ENCODE data around the gene EFHC2.
"Not testable (repeated sequence)": the region's sequence is repeated elsewhere in the genome, so short reads cannot be mapped to it uniquely, and the experiment has no call there.

EFHC2 gene

DNA sequence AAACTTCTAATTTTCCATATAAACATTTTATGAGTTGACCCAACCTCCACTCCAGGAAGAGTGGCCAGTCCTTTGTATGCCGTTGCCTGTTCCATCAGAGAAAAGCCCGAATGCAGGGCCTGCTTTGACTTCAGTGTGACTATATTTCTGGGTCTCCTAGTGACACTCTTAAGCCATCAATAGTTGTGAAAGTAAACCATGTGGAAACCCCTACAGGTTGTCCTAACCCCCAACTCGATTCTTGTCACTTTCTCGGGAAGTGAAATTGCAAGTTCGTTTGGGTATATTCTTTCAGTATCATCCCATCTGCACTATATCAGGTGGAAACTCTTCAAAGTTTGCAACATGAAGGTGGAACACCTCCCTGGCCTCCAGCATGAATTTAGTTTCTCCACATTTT, 52.8 kb downstream of the EFHC2 start:
- no peak for DNase-seq

DNA sequence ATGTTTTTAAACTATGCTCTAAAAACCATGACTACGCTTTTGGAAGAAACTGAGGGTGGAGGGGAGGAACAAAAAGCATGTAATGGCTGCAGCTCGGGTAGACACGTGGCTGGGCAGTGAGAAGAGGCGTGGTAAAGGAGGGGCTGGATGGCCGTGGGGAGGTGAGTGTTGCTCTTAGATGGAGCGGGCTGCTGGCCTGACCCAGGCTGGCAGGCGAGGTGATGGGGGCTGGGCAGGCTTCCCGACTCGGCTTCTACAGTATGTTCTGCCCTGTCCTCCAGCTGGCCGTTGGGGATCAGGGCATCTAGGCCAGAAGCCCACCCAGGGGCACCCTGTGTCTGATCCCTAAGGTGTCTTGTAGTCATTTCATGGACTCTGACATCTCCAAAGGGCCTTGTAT, 60.7 kb downstream of the EFHC2 start:
- no peak for DNase-seq

GRCh38 chrX:44280116-44280515, 63.4 kb downstream of the EFHC2 start:
- DNase-seq: no peak

GRCh38 chrX:44274096-44274495, 69.4 kb downstream of the EFHC2 start:
- DNase-seq: no peak

DNA sequence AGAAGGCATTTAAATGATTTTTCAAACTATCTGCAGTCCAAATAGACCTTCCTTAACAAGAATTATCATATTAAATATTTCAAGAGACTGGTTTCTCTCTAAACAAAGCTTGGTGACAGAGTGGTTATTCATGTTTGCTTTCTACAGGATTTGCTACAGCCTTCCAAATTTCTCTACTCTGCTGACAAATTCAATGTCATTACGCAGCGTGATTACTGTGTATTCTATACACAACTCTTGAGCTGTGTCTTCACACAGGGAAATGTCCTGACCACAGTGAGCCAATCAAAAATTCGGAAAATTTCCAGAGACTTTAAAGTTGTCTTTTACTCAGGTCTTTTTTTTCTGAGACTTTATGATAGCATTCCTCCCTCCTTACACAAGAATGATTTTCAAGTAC, 75.6 kb downstream of the EFHC2 start:
- no peak for DNase-seq

DNA sequence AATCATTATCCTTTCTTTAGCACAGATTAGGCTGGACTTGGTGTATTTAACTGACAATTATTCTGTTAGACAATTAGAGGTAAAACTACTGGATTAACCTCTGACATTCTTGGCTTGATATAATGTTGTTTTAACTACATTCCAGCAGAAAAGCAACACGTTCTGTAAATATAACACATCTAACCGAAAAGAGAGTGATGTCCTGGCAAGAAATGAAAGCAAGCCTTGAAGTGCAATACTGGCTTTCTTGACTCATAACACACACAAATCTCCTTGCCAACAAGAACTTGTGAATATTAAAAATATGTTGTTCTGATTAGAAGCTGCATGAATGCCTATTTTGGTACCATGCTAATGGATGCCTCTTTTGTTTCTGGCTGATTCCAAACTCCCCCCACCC, 76.4 kb downstream of the EFHC2 start:
- no peak for DNase-seq

GRCh38 chrX:44265559-44265958, 77.9 kb downstream of the EFHC2 start:
- no peak for DNase-seq

GRCh38 chrX:44264936-44265335, 78.5 kb downstream of the EFHC2 start:
- no peak for DNase-seq

- DNase-seq: no peak
Measured at GRCh38 chrX:44261286-44261685, 82.2 kb downstream of the EFHC2 start.

DNA sequence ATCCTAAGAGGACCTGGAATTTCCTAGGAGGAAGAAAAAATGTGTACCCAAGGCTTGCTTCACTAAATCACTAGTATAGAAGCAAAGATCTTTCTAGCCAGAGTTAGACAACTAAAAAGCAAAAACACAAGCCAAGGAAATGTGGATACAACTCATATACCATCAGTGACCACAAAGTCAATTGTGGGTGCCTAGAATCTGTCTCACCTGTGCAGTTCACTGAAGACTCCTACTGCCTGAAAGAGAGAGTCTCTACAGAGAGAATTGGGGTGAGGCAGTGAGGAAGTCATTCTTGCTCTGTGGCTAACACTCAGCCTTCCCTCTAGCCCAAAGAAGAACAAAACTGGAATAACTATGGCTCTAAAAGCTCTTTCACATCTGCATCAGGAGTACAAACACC, 82.9 kb downstream of the EFHC2 start:
- DNase-seq: no peak

- DNase-seq: not testable (repeated sequence)
Measured at GRCh38 chrX:44255742-44256141, 87.7 kb downstream of the EFHC2 start.

GRCh38 chrX:44253575-44253942, 89.9 kb downstream of the EFHC2 start:
- no peak for DNase-seq

- DNase-seq: peak; percentile 26
Measured at GRCh38 chrX:44252688-44253574, 90.5 kb downstream of the EFHC2 start.

DNA sequence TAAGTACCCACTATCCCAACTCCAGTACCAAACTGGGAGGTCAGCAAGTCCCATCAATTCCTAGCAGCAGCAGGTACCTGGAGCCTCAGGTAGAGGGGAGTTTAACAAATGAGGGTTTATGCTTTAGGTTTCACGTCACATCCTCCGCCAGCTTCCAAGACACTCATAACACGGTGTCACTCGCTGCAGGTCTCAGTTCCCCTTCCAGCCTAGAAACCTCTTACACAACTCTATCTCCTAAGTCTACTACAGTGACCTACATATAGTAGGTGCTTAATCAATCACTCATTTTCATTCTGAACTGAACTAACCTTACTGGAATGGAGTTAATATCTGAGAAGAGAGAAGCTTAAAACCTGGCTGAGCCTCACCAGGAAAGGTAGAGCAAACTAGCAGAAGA, 96.0 kb downstream of the EFHC2 start:
- DNase-seq: no peak

GRCh38 chrX:44246826-44247225, 96.6 kb downstream of the EFHC2 start:
- no peak for DNase-seq

- DNase-seq: no peak
Measured at GRCh38 chrX:44245733-44246132, 97.7 kb downstream of the EFHC2 start.

DNA sequence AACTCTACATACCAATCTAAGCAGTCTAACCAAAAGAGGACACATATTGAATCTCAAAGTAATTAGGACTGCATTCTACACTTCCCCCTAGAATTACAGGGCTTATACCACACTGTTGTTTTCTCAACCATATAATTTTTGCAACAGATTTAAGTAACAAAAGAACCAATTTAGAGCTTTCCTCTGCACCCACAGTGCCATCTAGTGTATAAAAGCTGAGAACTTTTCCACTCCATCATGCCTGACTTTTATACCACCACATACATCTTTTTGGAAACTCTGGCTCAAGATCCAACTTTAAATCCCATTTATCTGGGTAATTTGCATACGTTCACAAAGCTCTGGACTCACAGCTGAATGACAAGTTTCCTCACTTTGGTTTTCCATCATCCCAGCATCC, 99.5 kb downstream of the EFHC2 start:
- no peak for DNase-seq

DNA sequence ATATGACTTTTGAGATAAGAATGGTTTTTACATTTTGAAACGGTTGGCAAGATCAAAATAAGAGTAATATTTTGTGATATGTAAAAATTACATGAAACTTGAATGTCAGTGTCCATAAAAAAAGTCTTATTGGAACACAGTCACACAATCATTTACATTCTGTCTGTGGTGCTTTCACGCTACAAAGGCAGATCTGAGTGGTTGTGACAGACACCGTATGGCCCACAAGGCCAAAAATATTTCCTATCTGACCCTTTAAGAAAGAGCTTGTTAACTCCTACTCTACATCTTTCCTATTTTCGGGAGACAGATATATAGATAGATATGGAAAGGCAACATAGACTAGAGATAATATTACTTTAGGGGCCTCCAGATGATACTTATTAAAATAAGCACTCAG, 101.9 kb downstream of the EFHC2 start:
- no peak for DNase-seq

DNA sequence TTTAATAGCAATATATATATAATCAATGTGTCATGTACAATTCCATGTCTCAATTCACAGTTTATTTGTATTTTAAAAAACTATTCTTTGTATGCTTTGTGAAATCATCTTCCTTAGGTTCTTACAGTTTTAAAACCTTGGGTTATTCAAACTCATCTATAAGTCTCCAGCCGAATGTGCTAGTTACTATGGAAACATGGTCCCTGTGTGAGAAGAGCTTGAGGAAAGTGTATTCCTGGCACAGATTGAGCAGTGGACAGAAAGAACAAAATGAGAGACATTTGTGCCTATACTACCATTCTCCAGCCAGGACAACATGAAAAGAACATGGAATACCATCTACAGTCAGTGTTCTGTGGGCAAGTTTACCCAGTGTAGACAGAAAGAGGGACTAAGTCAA, 103.4 kb downstream of the EFHC2 start:
- DNase-seq: no peak

- no peak for DNase-seq
Measured at GRCh38 chrX:44239036-44239435, 104.4 kb downstream of the EFHC2 start.

- no peak for DNase-seq
Measured at GRCh38 chrX:44235534-44235933, 107.9 kb downstream of the EFHC2 start.

GRCh38 chrX:44234541-44234940, 108.9 kb downstream of the EFHC2 start:
- DNase-seq: no peak

GRCh38 chrX:44234116-44234515, 109.4 kb downstream of the EFHC2 start:
- DNase-seq: no peak

DNA sequence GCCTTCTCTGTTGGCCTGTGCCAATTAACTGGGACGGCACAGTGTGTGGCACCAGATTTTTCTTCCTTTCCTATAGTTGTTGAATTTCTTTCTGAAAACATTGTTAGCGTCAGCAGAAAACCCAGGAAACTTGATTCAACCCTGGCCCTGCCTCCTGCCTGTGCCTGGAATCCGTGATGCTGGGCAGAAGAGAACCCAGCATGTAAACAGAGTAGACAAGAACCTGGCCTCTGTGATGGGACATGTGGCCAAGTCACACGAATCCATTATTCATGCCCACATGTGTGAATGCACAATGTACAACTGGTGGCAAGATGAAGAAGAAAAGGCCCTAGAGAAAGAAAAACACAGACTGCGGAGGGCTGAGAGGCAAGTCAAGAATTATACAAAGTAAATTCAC, 111.4 kb downstream of the EFHC2 start:
- DNase-seq: no peak

GRCh38 chrX:44228621-44229020, 114.9 kb downstream of the EFHC2 start:
- no peak for DNase-seq

All from NK-92 treated with Interleukin-12 subunit alpha and Interleukin-12 subunit beta, amount 100 ng/mL, for 24 hours (cell line).